Ishikawa (cell line): ENCODE data around the gene TTC3.

Experiments
- CEBPB ChIP-seq: IDR thresholded peaks from 2 replicates; pipeline ENCODE4 v1.6.1; 2012
- CREB1 ChIP-seq: IDR thresholded peaks from 2 replicates; pipeline ENCODE4 v1.6.1; 2012; ENCODE audit warnings: low read depth
- EGR1 ChIP-seq: IDR thresholded peaks from 2 replicates; pipeline ENCODE4 v1.6.1; 2012
- EP300 ChIP-seq: IDR thresholded peaks from 2 replicates; pipeline ENCODE4 v1.6.1; 2012; ENCODE audit warnings: borderline replicate concordance
- FOXM1 ChIP-seq: IDR thresholded peaks from 2 replicates; pipeline ENCODE4 v1.6.1; 2012; ENCODE audit warnings: low read depth, borderline replicate concordance
- NFIC ChIP-seq: IDR thresholded peaks from 2 replicates; pipeline ENCODE4 v1.6.1; 2012
- RAD21 ChIP-seq: IDR thresholded peaks from 2 replicates; pipeline ENCODE4 v1.6.1; 2012; ENCODE audit warnings: low read depth
- REST ChIP-seq: IDR thresholded peaks from 2 replicates; pipeline ENCODE4 v1.6.1; 2012; ENCODE audit warnings: low read depth, mild to moderate bottlenecking
- TAF1 ChIP-seq: IDR thresholded peaks from 2 replicates; pipeline ENCODE4 v1.6.1; 2012; ENCODE audit warnings: low read depth, mild to moderate bottlenecking
- TCF12 ChIP-seq: IDR thresholded peaks from 2 replicates; pipeline ENCODE4 v1.6.1; 2012; ENCODE audit warnings: low read depth
- TEAD4 ChIP-seq: IDR thresholded peaks from 2 replicates; pipeline ENCODE4 v1.6.1; 2012
- USF1 ChIP-seq: IDR thresholded peaks from 2 replicates; pipeline ENCODE4 v1.6.1; 2012
- YY1 ChIP-seq: IDR thresholded peaks from 2 replicates; pipeline ENCODE4 v1.6.1; 2012; ENCODE audit warnings: low read depth
- ZBTB7A ChIP-seq: IDR thresholded peaks from 2 replicates; pipeline ENCODE4 v1.6.1; 2012; ENCODE audit warnings: low read depth
- TF ChIP-seq, protein P1 (sequence below): IDR thresholded peaks from 2 replicates; pipeline ENCODE4 v1.6.1; 2012

The TTC3 gene

GRCh38 chr21:37106998-37107397 is 33.9 kb downstream of the TTC3 start:
- TF ChIP-seq CEBPB, result no peak
- TF ChIP-seq RAD21, result no peak
- TF ChIP-seq ZBTB7A, result no peak
- no peak for TF ChIP-seq EGR1
- TF ChIP-seq FOXM1, result no peak
- no peak for TF ChIP-seq CREB1
- no peak for TF ChIP-seq TAF1
- no peak for TF ChIP-seq TCF12
- no peak for TF ChIP-seq TEAD4
- TF ChIP-seq NFIC, result no peak
- TF ChIP-seq, protein P1, sequence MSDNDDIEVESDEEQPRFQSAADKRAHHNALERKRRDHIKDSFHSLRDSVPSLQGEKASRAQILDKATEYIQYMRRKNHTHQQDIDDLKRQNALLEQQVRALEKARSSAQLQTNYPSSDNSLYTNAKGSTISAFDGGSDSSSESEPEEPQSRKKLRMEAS, result no peak
- TF ChIP-seq USF1, result no peak
- TF ChIP-seq YY1, result no peak
- no peak for TF ChIP-seq REST
- TF ChIP-seq EP300, result no peak

DNA sequence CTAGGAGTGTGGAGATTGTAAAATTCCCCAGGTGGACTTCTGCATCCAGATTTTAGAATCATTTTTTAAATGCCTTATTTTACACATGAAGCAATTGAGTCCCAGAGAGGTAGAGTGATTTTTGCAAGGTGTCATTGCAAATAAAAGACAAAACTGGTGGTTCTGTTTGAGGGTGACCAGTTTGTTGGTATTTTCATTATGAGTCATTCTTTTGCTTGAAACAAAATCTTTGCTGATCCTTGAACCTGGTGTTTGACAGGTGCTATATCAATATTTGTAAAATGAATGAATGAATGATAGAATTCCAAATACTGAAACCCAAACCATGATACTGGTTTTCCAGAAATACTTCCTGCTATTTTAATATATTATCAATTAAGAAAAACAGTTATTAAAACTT is 44.1 kb downstream of the TTC3 start:
- TF ChIP-seq EGR1, result no peak
- no peak for TF ChIP-seq TAF1

GRCh38 chr21:37118187-37118826 is 45.3 kb downstream of the TTC3 start:
- TF ChIP-seq EP300 (no peak), FOXM1 (no peak), YY1 (no peak), CREB1 (no peak), EGR1 (no peak), USF1 (no peak), CEBPB (no peak), REST (no peak), TAF1 (no peak), TCF12 (no peak), RAD21 (no peak), TEAD4 (no peak), ZBTB7A (no peak), NFIC (no peak)
- TF ChIP-seq, protein P1, result no peak

GRCh38 chr21:37119421-37120218 is 46.6 kb downstream of the TTC3 start:
- TF ChIP-seq EGR1 (no peak), USF1 (no peak), NFIC (no peak), ZBTB7A (no peak), CREB1 (no peak), CEBPB (no peak), TAF1 (no peak), RAD21 (no peak), REST (no peak), EP300 (no peak), FOXM1 (no peak), YY1 (no peak), TEAD4 (no peak), TCF12 (no peak)
- TF ChIP-seq, protein P1, result no peak
